ENCODE data around the gene RAB17. TPM values are rescaled to one million over a fixed set of nuclear protein-coding genes. Genes with fewer than 3 reads are reported as not detected.

The RAB17 gene
- polyA plus RNA-seq, 1 experiment = 0.10 TPM

GRCh38 chr2:237583385-237584295 lies 6.9 kb downstream of the RAB17 start:
- Histone ChIP-seq H3K27ac (ENCODE audit: low read depth, low read length) (no peak overlapping the region), H3K4me3 (ENCODE audit: low read depth, low read length) (no peak overlapping the region), H3K27me3 (ENCODE audit: control insufficient read depth, insufficient read depth, low read length) (peaks cover 11% of the 10 kb centered on the region), H3K9me3 (ENCODE audit: control insufficient read depth, insufficient read depth, low read length) (peaks cover 5% of the 10 kb centered on the region)
- DNase-seq (ENCODE audit: low read depth, low spot score) = no peak
- ChIA-PET CTCF (interaction anchor here (0.8 to 4.4 kb wide), 8 partner anchors 11 to 191 kb away, joined by 3 to 79 read pairs (median 6); no protein-coding TSS in a partner anchor), POLR2A (no interaction called here)
- TF ChIP-seq, protein P1, sequence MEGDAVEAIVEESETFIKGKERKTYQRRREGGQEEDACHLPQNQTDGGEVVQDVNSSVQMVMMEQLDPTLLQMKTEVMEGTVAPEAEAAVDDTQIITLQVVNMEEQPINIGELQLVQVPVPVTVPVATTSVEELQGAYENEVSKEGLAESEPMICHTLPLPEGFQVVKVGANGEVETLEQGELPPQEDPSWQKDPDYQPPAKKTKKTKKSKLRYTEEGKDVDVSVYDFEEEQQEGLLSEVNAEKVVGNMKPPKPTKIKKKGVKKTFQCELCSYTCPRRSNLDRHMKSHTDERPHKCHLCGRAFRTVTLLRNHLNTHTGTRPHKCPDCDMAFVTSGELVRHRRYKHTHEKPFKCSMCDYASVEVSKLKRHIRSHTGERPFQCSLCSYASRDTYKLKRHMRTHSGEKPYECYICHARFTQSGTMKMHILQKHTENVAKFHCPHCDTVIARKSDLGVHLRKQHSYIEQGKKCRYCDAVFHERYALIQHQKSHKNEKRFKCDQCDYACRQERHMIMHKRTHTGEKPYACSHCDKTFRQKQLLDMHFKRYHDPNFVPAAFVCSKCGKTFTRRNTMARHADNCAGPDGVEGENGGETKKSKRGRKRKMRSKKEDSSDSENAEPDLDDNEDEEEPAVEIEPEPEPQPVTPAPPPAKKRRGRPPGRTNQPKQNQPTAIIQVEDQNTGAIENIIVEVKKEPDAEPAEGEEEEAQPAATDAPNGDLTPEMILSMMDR (IDR thresholded peaks at IDR 0.05; ENCODE audit: low read depth, low read length) = no peak

DNA sequence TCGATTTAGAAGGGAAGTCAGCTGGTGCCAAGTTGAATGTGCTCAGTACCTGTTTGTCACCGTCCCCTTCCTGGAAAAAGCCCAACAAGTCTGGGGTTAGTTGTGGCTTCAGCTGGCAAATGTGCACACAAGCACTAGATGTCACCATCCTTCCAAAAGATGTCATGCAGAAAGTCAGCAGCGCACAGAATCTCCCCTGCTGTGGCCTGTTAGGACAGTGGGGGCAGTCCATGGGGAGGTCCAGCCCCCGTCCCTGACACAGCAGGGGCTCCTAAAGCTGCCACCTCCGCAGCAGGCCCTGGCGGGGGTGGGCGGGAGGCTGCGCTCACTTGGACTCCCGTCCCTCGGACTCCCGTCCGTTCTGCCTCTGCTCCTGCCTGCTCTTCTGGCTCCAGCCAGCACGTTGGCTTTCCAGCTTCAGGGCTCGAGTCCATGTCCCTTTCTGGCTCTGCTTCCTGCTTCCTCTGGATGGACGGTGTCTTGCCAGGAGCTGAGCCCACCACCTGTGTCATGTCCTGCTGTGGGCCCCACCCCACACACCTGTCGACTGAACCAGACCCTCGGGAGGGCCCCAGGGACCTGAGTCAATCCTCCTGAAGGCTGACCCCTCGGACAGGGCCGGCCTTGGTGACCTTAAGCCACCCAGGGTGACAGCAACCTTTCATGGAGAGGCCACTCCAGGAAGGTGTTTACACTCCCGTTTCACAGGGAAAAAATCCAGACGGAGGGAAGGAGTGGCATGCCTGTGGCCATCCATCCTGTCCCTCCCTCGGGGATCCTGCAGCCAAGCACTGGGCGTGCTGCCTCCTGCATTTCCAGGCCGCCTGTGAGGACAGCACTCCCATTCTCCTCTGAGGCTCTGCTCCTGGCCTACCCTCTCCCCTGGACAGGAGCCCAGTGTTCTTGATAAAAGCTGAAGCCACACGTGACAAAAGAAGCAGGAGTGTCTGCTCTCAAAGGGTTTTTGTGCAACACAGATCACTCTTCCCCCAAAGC lies 8.5 kb downstream of the RAB17 start:
- H3K27ac ChIP-seq (ENCODE audit: low read depth, low read length) = no peak overlapping the region
- CTCF ChIA-PET = interaction anchor here (0.6 to 4.4 kb wide), 15 partner anchors 9 to 409 kb away, joined by 3 to 79 read pairs (median 5); no protein-coding TSS in a partner anchor

DNA sequence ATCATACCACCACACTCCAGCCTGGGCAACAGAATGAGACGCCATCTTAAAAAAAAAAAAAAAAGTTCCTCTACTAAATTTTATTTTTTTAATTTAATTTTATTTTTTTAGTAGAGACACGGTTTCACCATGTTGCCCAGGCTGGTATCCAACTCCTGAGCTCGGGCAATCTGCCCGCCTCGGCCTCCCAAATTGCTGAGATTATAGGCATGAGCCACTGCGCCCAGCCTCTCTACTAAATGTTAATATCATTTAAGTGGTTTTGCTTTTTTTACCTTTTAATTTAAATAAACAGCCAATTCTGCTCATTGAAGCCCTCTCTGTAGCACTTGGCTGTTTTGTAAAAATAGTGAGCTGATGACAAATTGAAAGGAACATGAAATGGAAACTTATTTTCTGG lies 9.2 kb downstream of the RAB17 start:
- TF ChIP-seq, protein P1 (IDR thresholded peaks at IDR 0.05; ENCODE audit: low read depth, low read length) = no peak
- no peaks in the 10 kb centered on the region; the same call in 1 of the 2 replicates for H3K9me3 ChIP-seq (ENCODE audit: control insufficient read depth, insufficient read depth, low read length)
- H3K4me3 ChIP-seq (ENCODE audit: low read depth, low read length) = no peak overlapping the region
- POLR2A ChIA-PET = interaction anchor here (0.7 kb wide), 1 partner anchor 48 kb away, joined by 4 read pairs; no protein-coding TSS in a partner anchor
- CTCF ChIA-PET = interaction anchor here (0.7 to 4.4 kb wide), 13 partner anchors 9 to 408 kb away, joined by 3 to 79 read pairs (median 5); no protein-coding TSS in a partner anchor
- H3K27ac ChIP-seq (ENCODE audit: low read depth, low read length) = no peak overlapping the region
- DNase-seq (ENCODE audit: low read depth, low spot score) = no peak
- peaks cover 6% of the 10 kb centered on the region for H3K27me3 ChIP-seq (ENCODE audit: control insufficient read depth, insufficient read depth, low read length)

More for the DNA sequence above, 8.5 kb downstream of the RAB17 start:
- H3K9me3 ChIP-seq (ENCODE audit: control insufficient read depth, insufficient read depth, low read length) = no peaks in the 10 kb centered on the region; the same call in 1 of the 2 replicates
- POLR2A ChIA-PET = interaction anchor here (0.6 kb wide), 1 partner anchor 22 kb away, joined by 3 read pairs; no protein-coding TSS in a partner anchor
- TF ChIP-seq, protein P1 (IDR thresholded peaks at IDR 0.05; ENCODE audit: low read depth, low read length) = peak; percentile 50
- H3K4me3 ChIP-seq (ENCODE audit: low read depth, low read length) = peak overlapping the region; percentile 13; the same call in 1 of the 2 replicates
- no peak for DNase-seq (ENCODE audit: low read depth, low spot score)
- H3K27me3 ChIP-seq (ENCODE audit: control insufficient read depth, insufficient read depth, low read length) = peaks cover 7% of the 10 kb centered on the region

GRCh38 chr2:237577956-237578870 lies 12.3 kb downstream of the RAB17 start:
- Histone ChIP-seq H3K27ac (ENCODE audit: low read depth, low read length) (no peak overlapping the region), H3K27me3 (ENCODE audit: control insufficient read depth, insufficient read depth, low read length) (peaks cover 9% of the 10 kb centered on the region), H3K9me3 (ENCODE audit: control insufficient read depth, insufficient read depth, low read length) (peaks cover 3% of the 10 kb centered on the region; the same call in 1 of the 2 replicates), H3K4me3 (ENCODE audit: low read depth, low read length) (no peak overlapping the region)
- TF ChIP-seq, protein P1 (IDR thresholded peaks at IDR 0.05; ENCODE audit: low read depth, low read length) = no peak
- POLR2A ChIA-PET = no interaction called here
- CTCF ChIA-PET = no interaction called here
- no peak for DNase-seq (ENCODE audit: low read depth, low spot score)

Measured in AG04450 (cell line).